GM23338 (cell line): ENCODE data around the gene PTPN13.

Experiments used
- CREB1 ChIP-seq: fragments of 250-450 bp; sonication (Bioruptor Pico); IDR thresholded peaks from 2 replicates; pipeline ENCODE4 v1.5.0; 2020; ENCODE audit warnings: low read depth, mild to moderate bottlenecking, moderate library complexity
- EZH2 ChIP-seq: fragments of 200-600 bp; sonication (generic); IDR thresholded peaks from one replicate; pipeline ENCODE4 v1.8.0; 2017; ENCODE audit warnings: antibody characterized with exemption, mild to moderate bottlenecking, low read depth; ENCODE audit not compliant: unreplicated experiment
- EZH2phosphoT487 ChIP-seq: fragments of 200-600 bp; sonication (generic); IDR thresholded peaks from one replicate; pipeline ENCODE4 v1.8.1; 2018; ENCODE audit warnings: antibody characterized with exemption; ENCODE audit not compliant: unreplicated experiment
- POLR2AphosphoS5 ChIP-seq: IDR thresholded peaks from 2 replicates; pipeline ENCODE4 v1.6.1; 2016; ENCODE audit warnings: antibody characterized with exemption, low read depth
- ZNF331 ChIP-seq: fragments of 250-450 bp; sonication (Bioruptor Pico); IDR thresholded peaks from 2 replicates; pipeline ENCODE4 v1.5.0; 2020; ENCODE audit warnings: low read depth, mild to moderate bottlenecking, moderate library complexity
- TF ChIP-seq, protein P1 (sequence below), 2 experiments: fragments of 200-600 bp in 1 of 2; sonication (generic) in 1 of 2; conservative IDR thresholded peaks; 2 replicates each; pipeline versions ENCODE4 v1.5.1 to v1.6.1; 2016 to 2017; ENCODE audit warnings: antibody characterized with exemption in 2 of 2, low read depth in 2 of 2, mild to moderate bottlenecking in 2 of 2, moderate library complexity in 1 of 2
- TF ChIP-seq, protein P2 (sequence below): IDR thresholded peaks from 2 replicates; pipeline ENCODE4 v1.6.1; 2016; ENCODE audit warnings: antibody characterized with exemption
- TF ChIP-seq, protein P3 (sequence below): IDR thresholded peaks from one replicate; pipeline ENCODE4 v1.6.1; 2018; ENCODE audit warnings: antibody characterized with exemption; ENCODE audit not compliant: unreplicated experiment

DNA sequence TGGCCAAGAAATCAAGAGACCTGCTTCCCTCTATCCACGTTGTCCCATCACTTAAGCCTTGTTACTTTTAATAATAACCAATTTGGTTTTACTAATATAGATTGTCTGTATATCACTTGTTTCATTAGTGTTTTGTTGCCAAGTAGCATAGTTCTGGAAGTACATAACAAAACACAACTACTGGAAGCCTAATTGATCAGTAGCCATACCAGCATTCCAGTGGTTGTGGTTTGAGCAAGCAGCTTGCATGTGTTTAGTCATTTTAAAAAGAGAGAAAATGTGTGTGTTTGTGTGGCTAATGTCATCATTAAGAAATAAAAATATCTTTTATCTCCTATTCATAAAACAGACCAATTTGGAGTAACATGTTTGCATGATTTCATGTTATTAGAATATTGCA, 70.8 kb downstream of the PTPN13 start:
- TF ChIP-seq, protein P1, sequence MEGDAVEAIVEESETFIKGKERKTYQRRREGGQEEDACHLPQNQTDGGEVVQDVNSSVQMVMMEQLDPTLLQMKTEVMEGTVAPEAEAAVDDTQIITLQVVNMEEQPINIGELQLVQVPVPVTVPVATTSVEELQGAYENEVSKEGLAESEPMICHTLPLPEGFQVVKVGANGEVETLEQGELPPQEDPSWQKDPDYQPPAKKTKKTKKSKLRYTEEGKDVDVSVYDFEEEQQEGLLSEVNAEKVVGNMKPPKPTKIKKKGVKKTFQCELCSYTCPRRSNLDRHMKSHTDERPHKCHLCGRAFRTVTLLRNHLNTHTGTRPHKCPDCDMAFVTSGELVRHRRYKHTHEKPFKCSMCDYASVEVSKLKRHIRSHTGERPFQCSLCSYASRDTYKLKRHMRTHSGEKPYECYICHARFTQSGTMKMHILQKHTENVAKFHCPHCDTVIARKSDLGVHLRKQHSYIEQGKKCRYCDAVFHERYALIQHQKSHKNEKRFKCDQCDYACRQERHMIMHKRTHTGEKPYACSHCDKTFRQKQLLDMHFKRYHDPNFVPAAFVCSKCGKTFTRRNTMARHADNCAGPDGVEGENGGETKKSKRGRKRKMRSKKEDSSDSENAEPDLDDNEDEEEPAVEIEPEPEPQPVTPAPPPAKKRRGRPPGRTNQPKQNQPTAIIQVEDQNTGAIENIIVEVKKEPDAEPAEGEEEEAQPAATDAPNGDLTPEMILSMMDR (conservative IDR thresholded peaks at IDR 0.05; ENCODE audit: low read depth in 2 of 2): no peak
- TF ChIP-seq POLR2AphosphoS5 (no peak), EZH2 (no peak), CREB1 (CRISPR knock-in tag) (no peak), ZNF331 (CRISPR knock-in tag) (no peak), EZH2phosphoT487 (no peak)
- TF ChIP-seq, protein P2, sequence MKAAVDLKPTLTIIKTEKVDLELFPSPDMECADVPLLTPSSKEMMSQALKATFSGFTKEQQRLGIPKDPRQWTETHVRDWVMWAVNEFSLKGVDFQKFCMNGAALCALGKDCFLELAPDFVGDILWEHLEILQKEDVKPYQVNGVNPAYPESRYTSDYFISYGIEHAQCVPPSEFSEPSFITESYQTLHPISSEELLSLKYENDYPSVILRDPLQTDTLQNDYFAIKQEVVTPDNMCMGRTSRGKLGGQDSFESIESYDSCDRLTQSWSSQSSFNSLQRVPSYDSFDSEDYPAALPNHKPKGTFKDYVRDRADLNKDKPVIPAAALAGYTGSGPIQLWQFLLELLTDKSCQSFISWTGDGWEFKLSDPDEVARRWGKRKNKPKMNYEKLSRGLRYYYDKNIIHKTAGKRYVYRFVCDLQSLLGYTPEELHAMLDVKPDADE: no peak
- TF ChIP-seq, protein P3, sequence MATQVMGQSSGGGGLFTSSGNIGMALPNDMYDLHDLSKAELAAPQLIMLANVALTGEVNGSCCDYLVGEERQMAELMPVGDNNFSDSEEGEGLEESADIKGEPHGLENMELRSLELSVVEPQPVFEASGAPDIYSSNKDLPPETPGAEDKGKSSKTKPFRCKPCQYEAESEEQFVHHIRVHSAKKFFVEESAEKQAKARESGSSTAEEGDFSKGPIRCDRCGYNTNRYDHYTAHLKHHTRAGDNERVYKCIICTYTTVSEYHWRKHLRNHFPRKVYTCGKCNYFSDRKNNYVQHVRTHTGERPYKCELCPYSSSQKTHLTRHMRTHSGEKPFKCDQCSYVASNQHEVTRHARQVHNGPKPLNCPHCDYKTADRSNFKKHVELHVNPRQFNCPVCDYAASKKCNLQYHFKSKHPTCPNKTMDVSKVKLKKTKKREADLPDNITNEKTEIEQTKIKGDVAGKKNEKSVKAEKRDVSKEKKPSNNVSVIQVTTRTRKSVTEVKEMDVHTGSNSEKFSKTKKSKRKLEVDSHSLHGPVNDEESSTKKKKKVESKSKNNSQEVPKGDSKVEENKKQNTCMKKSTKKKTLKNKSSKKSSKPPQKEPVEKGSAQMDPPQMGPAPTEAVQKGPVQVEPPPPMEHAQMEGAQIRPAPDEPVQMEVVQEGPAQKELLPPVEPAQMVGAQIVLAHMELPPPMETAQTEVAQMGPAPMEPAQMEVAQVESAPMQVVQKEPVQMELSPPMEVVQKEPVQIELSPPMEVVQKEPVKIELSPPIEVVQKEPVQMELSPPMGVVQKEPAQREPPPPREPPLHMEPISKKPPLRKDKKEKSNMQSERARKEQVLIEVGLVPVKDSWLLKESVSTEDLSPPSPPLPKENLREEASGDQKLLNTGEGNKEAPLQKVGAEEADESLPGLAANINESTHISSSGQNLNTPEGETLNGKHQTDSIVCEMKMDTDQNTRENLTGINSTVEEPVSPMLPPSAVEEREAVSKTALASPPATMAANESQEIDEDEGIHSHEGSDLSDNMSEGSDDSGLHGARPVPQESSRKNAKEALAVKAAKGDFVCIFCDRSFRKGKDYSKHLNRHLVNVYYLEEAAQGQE: no peak
